ENCODE measurements around the gene CDX4. TPM values are rescaled to one million over a fixed set of nuclear protein-coding genes. Genes with fewer than 3 reads are reported as not detected.
A peak's percentile ranks its signal among the peaks of the same experiment; 100 is the strongest.
"Not testable (repeated sequence)": the region's sequence is repeated elsewhere in the genome, so short reads cannot be mapped to it uniquely, and the experiment has no call there.

CDX4 gene
- total RNA-seq, result not detected

DNA sequence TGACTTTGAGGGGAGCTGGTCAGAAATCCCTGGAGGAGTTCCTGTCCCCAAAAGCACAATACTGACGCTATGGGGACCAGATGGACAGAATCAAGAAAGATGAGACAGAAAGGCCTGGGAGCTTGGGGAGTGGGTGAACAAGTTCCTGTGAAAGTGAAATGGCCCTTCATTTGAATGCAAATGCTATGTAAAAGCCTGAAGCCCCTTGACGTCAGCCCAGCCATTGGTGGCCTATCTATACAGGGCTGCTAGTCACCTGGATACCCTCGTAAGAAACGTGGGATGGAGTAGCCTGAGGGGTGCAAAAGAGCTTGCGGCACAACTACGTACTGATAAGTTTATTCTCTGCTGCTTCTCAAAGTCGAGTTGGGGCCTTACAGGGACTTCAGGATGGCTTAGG lies at the start of gene CDX4:
CDX4 (plus strand) TSS at position 223 of the 400 bp plus-strand sequence. CDS start 201 bp downstream, outside the sequence.
- no peak for DNase-seq

- no peak for DNase-seq
Measured at GRCh38 chrX:73398185-73398914, 48.5 kb upstream of the CDX4 start.

GRCh38 chrX:73400136-73400748 lies 46.6 kb upstream of the CDX4 start:
- DNase-seq, result no peak

- DNase-seq, result no peak
Measured at GRCh38 chrX:73401591-73402266, 45.1 kb upstream of the CDX4 start.

GRCh38 chrX:73412930-73413329 lies 33.9 kb upstream of the CDX4 start:
- DNase-seq, result no peak

GRCh38 chrX:73447311-73447794 lies 500 bp downstream of the CDX4 start:
- DNase-seq, result no peak

DNA sequence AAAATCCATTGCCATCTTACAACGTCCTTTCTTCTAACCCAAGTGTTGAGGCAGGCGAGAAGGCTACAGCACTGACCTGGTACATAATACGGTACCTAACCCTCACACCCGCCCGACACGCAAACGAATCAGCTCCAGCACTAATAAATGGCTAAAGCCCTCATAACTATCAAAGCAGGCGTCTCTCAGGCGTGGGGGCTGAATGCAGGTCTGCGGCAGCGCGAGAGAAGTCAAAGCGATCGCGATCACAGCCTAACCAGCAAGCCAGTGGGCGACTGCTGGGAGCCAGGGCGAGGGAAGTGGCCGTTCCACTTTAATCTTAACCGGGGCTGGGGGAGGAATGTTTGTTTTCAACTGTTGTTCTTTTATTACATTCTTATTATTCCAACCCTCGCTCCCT lies 1.5 kb downstream of the CDX4 start:
- no peak for DNase-seq

DNA sequence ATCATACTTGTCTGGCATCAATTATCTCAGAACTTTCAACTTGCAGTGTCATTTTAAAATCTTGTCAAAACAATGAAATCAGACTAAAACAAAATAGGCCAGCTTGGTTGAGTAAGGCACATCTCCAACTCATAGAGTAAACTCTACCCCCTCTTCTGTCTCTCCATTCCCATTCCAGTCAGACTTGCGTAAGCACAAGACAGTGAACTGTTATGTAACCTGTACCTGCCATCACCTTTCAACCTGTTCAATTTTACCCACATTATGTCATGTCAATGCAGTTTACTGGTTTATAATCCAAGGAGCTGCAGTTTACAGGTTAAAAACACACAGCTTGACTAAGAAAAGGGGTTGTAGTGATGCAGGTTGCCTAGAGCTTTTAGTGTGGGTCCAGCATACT lies 8.3 kb downstream of the CDX4 start:
- no peak for DNase-seq

DNA sequence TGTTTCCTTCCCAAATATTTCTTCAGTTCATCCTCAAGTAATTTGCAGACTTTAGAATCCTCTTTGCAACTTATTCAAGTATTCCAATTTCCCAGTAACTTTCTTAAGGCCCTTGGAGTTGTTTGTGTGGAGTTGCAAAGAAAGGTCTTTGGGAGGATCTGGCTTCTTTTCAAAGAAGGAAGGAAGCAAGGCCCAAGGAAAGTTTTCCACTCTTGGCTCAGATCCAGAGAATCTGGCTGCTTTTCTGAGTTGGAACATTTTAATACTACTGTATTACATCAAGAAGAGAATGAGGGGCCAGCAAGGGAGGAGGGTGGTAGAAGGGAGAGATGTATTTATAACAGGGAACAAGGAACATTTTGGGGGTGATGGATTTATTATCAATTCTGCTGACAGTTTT lies 10.5 kb downstream of the CDX4 start:
- DNase-seq, result peak; percentile 61

DNA sequence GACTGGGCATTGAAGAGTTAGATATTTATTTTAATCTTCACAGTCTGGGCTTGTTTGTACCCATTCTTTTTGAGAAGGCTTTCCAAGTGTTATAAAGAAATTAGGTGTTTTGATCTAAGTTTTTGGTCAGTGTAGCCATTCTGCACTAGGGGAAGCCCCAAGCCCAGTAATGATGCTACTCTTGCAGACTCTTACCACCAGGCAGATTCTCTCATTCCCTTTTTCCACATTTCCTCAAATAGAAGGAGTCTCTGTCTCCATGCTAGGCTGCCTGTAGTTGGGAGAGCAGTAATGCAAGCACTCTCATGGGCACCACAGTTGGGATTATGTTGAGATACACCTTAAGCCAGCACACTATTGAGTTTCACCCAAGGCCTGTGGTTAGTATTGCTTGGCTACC lies 21.5 kb downstream of the CDX4 start:
- no peak for DNase-seq

DNA sequence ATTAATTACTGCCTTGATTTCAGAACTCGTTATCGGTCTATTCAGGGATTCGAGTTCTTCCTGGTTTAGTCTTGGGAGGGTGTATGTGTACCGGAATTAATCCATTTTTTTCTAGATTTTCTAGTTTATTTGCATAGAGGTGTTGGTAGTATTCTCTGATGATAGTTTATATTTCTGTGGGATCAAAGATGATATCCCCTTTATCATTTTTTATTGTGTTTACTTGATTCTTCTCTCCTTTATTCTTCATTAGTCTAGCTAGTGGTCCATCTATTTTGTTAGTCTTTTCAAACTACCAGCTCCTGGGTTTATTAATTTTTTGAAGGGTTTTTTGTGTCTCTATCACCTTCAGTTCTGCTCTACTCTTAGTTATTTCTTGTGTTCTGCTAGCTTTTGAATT lies 32.1 kb downstream of the CDX4 start:
- DNase-seq, result peak; percentile 28

DNA sequence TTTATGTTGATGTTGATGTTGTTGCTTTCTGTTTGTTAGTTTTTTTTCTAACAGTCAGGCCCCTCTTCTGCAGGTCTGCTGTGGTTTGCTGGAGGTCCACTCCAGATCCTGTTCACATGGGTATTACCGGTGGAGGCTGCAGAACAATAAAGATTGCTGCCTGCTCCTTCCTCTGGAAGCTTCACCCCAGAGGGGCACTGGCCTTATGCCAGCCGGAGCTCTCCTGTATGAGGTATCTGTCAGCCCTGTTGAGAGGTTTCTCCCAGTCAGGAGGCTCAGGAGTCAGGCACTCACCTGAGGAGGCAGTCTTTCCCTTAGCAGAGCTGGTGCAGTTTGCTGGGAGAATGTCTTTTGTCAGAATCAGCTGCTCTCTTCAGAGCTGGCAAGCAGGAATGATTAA lies 34.7 kb downstream of the CDX4 start:
- no peak for DNase-seq

DNA sequence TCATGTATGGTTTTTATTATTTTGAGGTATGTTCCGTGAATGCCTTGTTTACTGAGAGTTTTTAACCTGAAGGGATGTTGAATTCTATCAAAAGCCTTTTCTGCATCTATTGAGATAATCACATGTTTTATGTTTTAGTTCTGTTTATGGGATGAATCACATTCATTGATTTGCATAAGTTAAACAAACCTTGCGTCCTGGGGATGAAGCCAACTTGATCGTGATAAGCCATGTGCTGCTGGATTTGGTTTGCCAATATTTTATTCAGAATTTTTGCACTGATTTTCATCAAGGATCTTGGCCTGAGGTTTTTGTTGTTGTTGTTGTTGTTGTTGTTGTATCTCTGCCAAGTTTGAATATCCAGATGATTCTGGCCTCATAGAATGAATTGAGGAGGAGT lies 43.8 kb downstream of the CDX4 start:
- DNase-seq, result no peak

DNA sequence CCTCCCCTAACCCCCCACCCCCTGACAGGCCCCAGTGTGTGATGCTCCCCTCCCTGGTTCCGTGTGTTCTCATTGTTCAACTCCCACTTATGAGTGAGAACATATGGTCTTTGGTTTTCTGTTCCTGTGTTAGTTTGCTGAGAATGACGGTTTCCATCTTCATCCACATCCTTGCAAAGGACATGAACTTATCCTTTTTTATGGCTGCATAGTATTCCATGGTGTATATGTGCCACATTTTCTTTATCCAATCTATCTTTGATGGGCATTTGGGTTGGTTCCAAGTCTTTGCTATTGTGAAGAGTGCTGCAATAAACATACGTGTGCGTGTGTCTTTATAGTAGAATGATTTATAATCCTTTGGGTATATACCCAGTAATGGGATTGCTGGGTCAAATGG lies 45.3 kb downstream of the CDX4 start:
- DNase-seq, result not testable (repeated sequence)

Small RNA genes within 50 kb of the gene (small RNA-seq; reads per million reads assigned to genes)
- not detected for gene MORF4L1P6 (ENCODE audit: low replicate concordance)
- not detected for gene RNU6-1044P (ENCODE audit: low replicate concordance)

Other genes with a start within 250 kb of the CDX4 start
- gene NAP1L2, start 232.2 kb upstream of the CDX4 start, total RNA-seq, result 1.8 TPM
- 22.3 TPM for gene CHIC1, start 116.1 kb downstream of the CDX4 start, total RNA-seq

Measured in tongue (tissue), 3 donors.